CD14-positive monocyte (primary cell): ENCODE results near the gene COX11. TPM values are rescaled to one million over a fixed set of nuclear protein-coding genes. Genes with fewer than 3 reads are reported as not detected.

Experiments used
- DNase-seq, 3 donors: peaks; one replicate each; pipeline ENCODE4 v3.0.0-alpha.2; 2011 to 2022
- H2AFZ ChIP-seq: 2 replicates; pipeline ENCODE4 v1.6.0; 2012; ENCODE audit warnings: mild to moderate bottlenecking, low read depth, low read length, inconsistent platforms; ENCODE audit not compliant: insufficient read depth, poor library complexity, severe bottlenecking
- H3K27ac ChIP-seq, 2 donors: 1 replicate in 1 of 2; 2 replicates in 1 of 2; pipeline ENCODE4 v1.5.1; 2012 to 2013; ENCODE audit warnings: low read length in 2 of 2, control low read depth in 1 of 2, inconsistent platforms in 1 of 2, low read depth in 1 of 2, mild to moderate bottlenecking in 1 of 2
- H3K27me3 ChIP-seq, 2 donors: one replicate each; pipeline versions ENCODE4 v1.6.0 to v1.6.1; 2011 to 2013; ENCODE audit warnings: low read length in 2 of 2; ENCODE audit not compliant: control insufficient read depth in 2 of 2, insufficient read depth in 2 of 2
- H3K36me3 ChIP-seq, 2 donors: replicated peaks in 1 of 2; 1 replicate in 1 of 2; 2 replicates in 1 of 2; pipeline versions ENCODE4 v1.5.1 to v1.6.1; 2012 to 2013; ENCODE audit warnings: low read length in 2 of 2, control low read depth in 1 of 2, inconsistent platforms in 1 of 2, mild to moderate bottlenecking in 1 of 2; ENCODE audit not compliant: insufficient read depth in 2 of 2, control insufficient read depth in 1 of 2
- H3K4me1 ChIP-seq, 2 donors: 1 replicate in 1 of 2; 2 replicates in 1 of 2; pipeline versions ENCODE4 v1.5.1 to v1.6.1; 2012 to 2013; ENCODE audit warnings: low read length in 2 of 2, control low read depth in 1 of 2, inconsistent platforms in 1 of 2, mild to moderate bottlenecking in 1 of 2, moderate library complexity in 1 of 2; ENCODE audit not compliant: insufficient read depth in 2 of 2, control insufficient read depth in 1 of 2
- H3K4me2 ChIP-seq: replicated peaks from 2 replicates; pipeline ENCODE3; 2012; ENCODE audit warnings: low read length, moderate library complexity, mild to moderate bottlenecking; ENCODE audit not compliant: poor library complexity, severe bottlenecking; ENCODE audit errors: extremely low read depth
- H3K4me3 ChIP-seq, 3 experiments: fragments of 200-600 bp in 1 of 3; sonication (generic) in 1 of 3; replicated peaks in 1 of 3; 1 replicate in 2 of 3; 2 replicates in 1 of 3; pipeline ENCODE4 v1.5.1; 2011 to 2013; ENCODE audit warnings: low read length in 3 of 3, mild to moderate bottlenecking in 3 of 3, control low read depth in 2 of 3, low read depth in 2 of 3, inconsistent platforms in 1 of 3, moderate library complexity in 1 of 3
- H3K79me2 ChIP-seq: 2 replicates; pipeline ENCODE4 v1.6.0; 2012; ENCODE audit warnings: mild to moderate bottlenecking, control low read depth, inconsistent platforms, low read length, moderate library complexity; ENCODE audit not compliant: insufficient read depth
- H3K9ac ChIP-seq: 2 replicates; pipeline ENCODE4 v1.6.0; 2017; ENCODE audit warnings: low read length, mild to moderate bottlenecking; ENCODE audit not compliant: insufficient read depth, poor library complexity, severe bottlenecking
- H3K9me3 ChIP-seq, 2 donors: replicated peaks in 1 of 2; 1 replicate in 1 of 2; 2 replicates in 1 of 2; pipeline versions ENCODE4 v1.5.1 to v1.6.1; 2012 to 2013; ENCODE audit warnings: low read length in 2 of 2, control low read depth in 1 of 2; ENCODE audit not compliant: control insufficient read depth in 1 of 2, insufficient read depth in 1 of 2
- H4K20me1 ChIP-seq: 2 replicates; pipeline ENCODE4 v1.6.0; 2012; ENCODE audit warnings: mild to moderate bottlenecking, low read length, control low read depth, moderate library complexity; ENCODE audit not compliant: insufficient read depth
- H3K27ac Mint-ChIP-seq, 7 donors: one replicate each; pipeline ENCODE4 v1.8.0; 2020; ENCODE audit warnings: mild to moderate bottlenecking in 7 of 7, mixed read lengths in 7 of 7, moderate library complexity in 6 of 7, inconsistent platforms in 2 of 7
- H3K27me3 Mint-ChIP-seq, 3 donors: one replicate each; pipeline ENCODE4 v1.8.0; 2021 to 2022; ENCODE audit warnings: low read depth in 3 of 3, mild to moderate bottlenecking in 3 of 3, mixed read lengths in 3 of 3, moderate library complexity in 3 of 3, inconsistent platforms in 1 of 3
- H3K36me3 Mint-ChIP-seq, 2 donors: one replicate each; pipeline ENCODE4 v1.8.0; 2020; ENCODE audit warnings: mixed read lengths in 2 of 2, inconsistent platforms in 1 of 2, mild to moderate bottlenecking in 1 of 2
- H3K4me1 Mint-ChIP-seq: one replicate; pipeline ENCODE4 v1.8.0; 2020; ENCODE audit warnings: mild to moderate bottlenecking, mixed read lengths
- H3K4me3 Mint-ChIP-seq, 2 donors: one replicate each; pipeline ENCODE4 v1.8.0; 2020; ENCODE audit warnings: mild to moderate bottlenecking in 2 of 2, mixed read lengths in 2 of 2, moderate library complexity in 1 of 2
- H3K9me3 Mint-ChIP-seq, 7 donors: one replicate each; pipeline ENCODE4 v1.8.0; 2020 to 2022; ENCODE audit warnings: mixed read lengths in 7 of 7, mild to moderate bottlenecking in 6 of 7, moderate library complexity in 6 of 7, inconsistent platforms in 2 of 7
- CTCF ChIP-seq: fragments of 200-600 bp; IDR thresholded peaks from one replicate; pipeline ENCODE4 v1.8.0; 2022; ENCODE audit warnings: antibody characterized with exemption, mild to moderate bottlenecking
- whole genome bisulfite sequencing: methylation state at CpG from one replicate; pipeline ENCODE4 v1.1.5; 2013; ENCODE audit warnings: missing lambda C conversion rate; ENCODE audit not compliant: insufficient coverage; 5-methylcytosine and 5-hydroxymethylcytosine counted together
- intact Hi-C, 2 donors: fragments of 100-400 bp; cut with micrococcal nuclease; formaldehyde crosslinking; loops; one replicate each; pipeline versions ENCODE4 v1.15.0 to v1.15.1; 2023
- polyA plus RNA-seq, 3 donors: library from polyadenylated mRNA; depleted of rRNA in 1 of 3; unstranded in 2 of 3; stranded (reverse) in 1 of 3; fragments of 300-500 nt in 2 of 3; fragments of >200 nt in 1 of 3; fragmentation: Illumina TruSeq in 2 of 3; gene quantifications; 1 replicate in 2 of 3; 2 replicates in 1 of 3; pipeline ENCODE4 v1.2.3, GENCODE V29; 2012 to 2021

Gene COX11
- polyA plus RNA-seq, 3 donors = 13.2 to 24.8 (median 14.7) TPM

DNA sequence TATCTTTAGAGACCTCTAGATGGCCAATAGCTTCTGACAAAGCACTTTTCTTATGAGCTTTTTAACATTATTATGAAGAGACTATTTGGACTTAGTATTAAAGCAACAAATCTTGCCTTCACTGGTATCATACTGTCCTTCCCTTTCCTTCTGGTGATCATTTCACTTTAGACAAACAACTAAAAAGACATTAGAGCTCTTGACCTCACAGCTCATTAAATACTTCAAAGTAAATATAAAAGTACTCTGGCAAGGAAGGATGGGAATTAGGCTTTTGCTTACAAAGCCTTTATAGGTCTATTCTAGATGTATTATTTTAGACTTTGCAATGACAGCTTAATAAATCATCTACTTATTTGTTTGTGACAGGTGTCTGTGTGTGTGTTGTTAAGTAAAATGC is 11.2 kb upstream of the COX11 start:
- Histone ChIP-seq H2AFZ (no peak overlapping the region), H3K4me1 (no peaks in the 10 kb centered on the region), H3K9ac (no peak overlapping the region), H3K36me3 (no peaks in the 10 kb centered on the region), H3K4me2 (no peak overlapping the region), H4K20me1 (no peaks in the 10 kb centered on the region), H3K4me3 (no peak overlapping the region), H3K27me3 (no peaks in the 10 kb centered on the region), H3K9me3 (peaks cover 7% of the 10 kb centered on the region in 2 donors), H3K27ac (no peak overlapping the region), H3K79me2 (no peaks in the 10 kb centered on the region)
- Mint-ChIP-seq H3K27ac (no peak overlapping the region), H3K4me1 (peaks cover 1% of the 10 kb centered on the region), H3K4me3 (no peak overlapping the region), H3K36me3 (no peaks in the 10 kb centered on the region), H3K9me3 (peaks cover 4 to 12% (median 8%) of the 10 kb centered on the region in 7 donors), H3K27me3 (peaks cover 0 to 1% (median 0%) of the 10 kb centered on the region in 3 donors)
- no peak for TF ChIP-seq CTCF
- intact Hi-C loops = no loop called here
- DNase-seq = no peak

DNA sequence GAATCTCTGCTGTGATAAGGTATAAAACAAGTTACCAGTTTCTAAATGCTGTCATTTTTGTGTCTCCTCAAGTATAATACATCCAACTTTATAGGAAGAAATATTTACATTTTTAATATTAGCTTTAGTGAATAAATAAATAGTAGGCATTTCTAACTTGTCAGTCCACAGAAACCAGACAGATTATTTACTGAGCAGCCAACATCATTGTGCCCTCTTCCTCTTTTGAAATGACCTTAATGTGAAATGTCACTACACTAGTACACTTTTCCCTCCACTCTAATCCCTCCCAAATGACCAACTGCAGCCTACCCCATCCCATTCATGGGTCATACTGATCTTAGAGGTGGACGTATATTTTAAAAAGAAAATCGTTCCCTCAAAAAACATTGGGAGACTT is 9.3 kb upstream of the COX11 start:
- no peaks in the 10 kb centered on the region for H3K4me1 ChIP-seq
- no peak for DNase-seq
- no peak overlapping the region for H2AFZ ChIP-seq
- H3K4me1 Mint-ChIP-seq = peaks cover 1% of the 10 kb centered on the region
- H3K9me3 Mint-ChIP-seq = peaks cover 4 to 12% (median 8%) of the 10 kb centered on the region in 7 donors
- no peaks in the 10 kb centered on the region for H3K36me3 ChIP-seq
- no peak overlapping the region for H3K9ac ChIP-seq
- no peaks in the 10 kb centered on the region for H3K27me3 ChIP-seq
- no peak overlapping the region for H3K27ac ChIP-seq
- H3K27ac Mint-ChIP-seq = no peak overlapping the region
- intact Hi-C loops = no loop called here
- no peaks in the 10 kb centered on the region for H3K36me3 Mint-ChIP-seq
- no CpG with 5 or more reads among the region's 2 CpGs for WGBS
- H3K27me3 Mint-ChIP-seq = peaks cover 0 to 1% (median 0%) of the 10 kb centered on the region in 3 donors
- H3K4me3 ChIP-seq = no peak overlapping the region
- peaks cover 7% of the 10 kb centered on the region in 2 donors for H3K9me3 ChIP-seq
- no peaks in the 10 kb centered on the region for H4K20me1 ChIP-seq
- TF ChIP-seq CTCF = no peak
- no peak overlapping the region for H3K4me3 Mint-ChIP-seq
- no peak overlapping the region for H3K4me2 ChIP-seq
- H3K79me2 ChIP-seq = no peaks in the 10 kb centered on the region
